Measurements from ENCODE around the gene GSTO1.
A peak's percentile ranks its signal among the peaks of the same experiment; 100 is the strongest.

DNA sequence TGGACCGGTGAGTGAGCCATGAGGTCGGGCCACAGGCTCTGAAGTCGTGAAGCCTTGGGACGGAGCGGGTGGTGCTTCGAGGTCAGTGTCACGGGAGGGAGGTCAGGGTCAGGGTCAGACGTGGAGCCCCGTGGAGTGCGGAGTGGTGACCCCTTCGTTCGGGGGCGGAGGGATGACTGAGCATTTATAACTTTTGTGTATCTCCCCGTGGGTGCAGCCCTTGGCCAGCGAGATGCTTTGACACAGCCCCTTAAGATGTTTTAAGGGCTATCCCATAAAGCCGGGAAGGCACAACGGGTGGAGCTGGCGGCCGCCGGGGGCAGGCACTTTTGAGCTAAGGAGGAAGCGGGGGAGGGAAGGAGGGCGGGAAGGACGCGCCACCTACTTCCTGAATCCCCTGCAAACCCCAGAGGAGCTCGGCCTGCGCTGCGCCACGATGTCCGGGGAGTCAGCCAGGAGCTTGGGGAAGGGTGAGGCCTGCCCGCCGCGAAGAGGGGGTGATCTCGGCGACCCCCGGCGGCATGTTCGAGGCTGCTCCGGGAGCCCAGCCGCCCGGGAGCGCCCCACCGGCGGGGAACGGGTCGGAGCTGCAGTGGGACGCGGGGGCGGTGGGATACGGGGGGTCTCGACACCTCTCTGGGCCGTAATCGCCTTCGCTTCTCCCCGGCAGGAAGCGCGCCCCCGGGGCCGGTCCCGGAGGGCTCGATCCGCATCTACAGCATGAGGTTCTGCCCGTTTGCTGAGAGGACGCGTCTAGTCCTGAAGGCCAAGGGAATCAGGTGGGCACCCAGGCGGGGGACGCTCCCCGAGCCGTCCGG, at the start of gene GSTO1:
- TF ChIP-seq SMAD1 (IDR thresholded peaks at IDR 0.05; ENCODE audit: low read depth, low read length, partially characterized antibody) (no peak), DPF2 (IDR thresholded peaks at IDR 0.05) (0 out of 2 replicates have a peak, but pooled peaks have one; percentile 20), ZNF717 (CRISPR knock-in tag; IDR thresholded peaks at IDR 0.05) (no peak)
